ENCODE results near the gene AP1AR. TPM values are rescaled to one million over a fixed set of nuclear protein-coding genes. Genes with fewer than 3 reads are reported as not detected.

The AP1AR gene
- total RNA-seq = 13.7 and 14.4 TPM in 2 replicates

GRCh38 chr4:112231779-112232713 is at the start of gene AP1AR:
TSS of gene AP1AR (plus strand) at chr4:112231787. CDS start at chr4:112232092, 305 bp downstream.

GRCh38 chr4:112296949-112297880 is 65.6 kb downstream of the AP1AR start, which contains the start of gene ALPK1:
TSS of gene ALPK1 (plus strand) at chr4:112297369.

Other genes with a start within 250 kb of the AP1AR start
- gene FAM241A, start 86.3 kb upstream of the AP1AR start, total RNA-seq = 1.6 TPM in 2 replicates
- gene TIFA, start 54.1 kb downstream of the AP1AR start, total RNA-seq = 3.0 and 4.5 TPM in 2 replicates
- 15.1 and 20.1 TPM in 2 replicates for gene ALPK1, start 65.6 kb downstream of the AP1AR start, total RNA-seq